HS-5 (cell line): ENCODE data around the gene BCL2L12.
A peak's percentile ranks its signal among the peaks of the same experiment; 100 is the strongest.

ENCODE experiments used
- DNase-seq: peaks from one replicate; pipeline ENCODE4 v3.0.0-alpha.2; 2012; ENCODE audit warnings: low read depth

The BCL2L12 gene

DNA sequence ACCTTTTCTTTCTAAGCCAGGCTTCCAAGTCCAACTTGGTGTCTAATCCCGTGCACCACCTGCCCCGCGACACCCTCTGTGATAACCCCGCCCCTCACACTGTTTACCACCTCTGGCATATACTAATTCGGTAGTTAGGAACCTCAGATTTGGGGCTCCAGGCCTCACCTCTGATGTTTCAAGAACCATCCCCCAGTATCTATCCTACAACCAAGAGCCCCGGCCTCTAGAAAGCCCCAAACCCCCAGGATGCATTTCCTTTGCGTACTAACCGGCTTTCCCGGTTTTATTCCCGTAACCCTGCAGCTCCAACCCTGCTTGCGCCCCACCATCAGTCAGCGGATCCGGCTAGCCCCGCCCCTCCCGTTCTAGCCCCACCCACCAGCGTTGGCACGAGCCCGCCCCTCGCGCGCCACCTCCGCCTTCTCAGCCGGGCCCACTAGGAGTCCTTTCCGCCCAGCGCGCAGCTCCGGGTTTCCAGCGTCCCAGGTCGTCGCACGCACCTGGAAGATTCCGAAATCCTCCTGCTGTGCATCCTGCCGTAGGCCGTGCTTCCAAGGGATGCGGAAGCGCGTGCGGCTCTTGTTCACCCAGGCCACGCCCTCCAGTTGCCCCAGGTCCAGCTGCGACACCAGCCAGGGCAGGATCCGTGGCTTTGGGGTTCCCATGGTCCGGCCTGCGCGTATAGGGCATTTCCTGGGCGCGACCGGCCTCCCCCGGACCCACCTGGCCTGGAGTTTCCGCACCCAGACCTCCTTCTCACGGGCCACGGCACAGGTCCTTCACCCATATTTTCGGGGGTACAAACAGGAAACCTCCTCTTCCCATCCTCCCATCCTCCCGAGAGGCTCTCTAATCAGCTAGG lies 1.3 kb upstream of the BCL2L12 start:
- no peak for DNase-seq

DNA sequence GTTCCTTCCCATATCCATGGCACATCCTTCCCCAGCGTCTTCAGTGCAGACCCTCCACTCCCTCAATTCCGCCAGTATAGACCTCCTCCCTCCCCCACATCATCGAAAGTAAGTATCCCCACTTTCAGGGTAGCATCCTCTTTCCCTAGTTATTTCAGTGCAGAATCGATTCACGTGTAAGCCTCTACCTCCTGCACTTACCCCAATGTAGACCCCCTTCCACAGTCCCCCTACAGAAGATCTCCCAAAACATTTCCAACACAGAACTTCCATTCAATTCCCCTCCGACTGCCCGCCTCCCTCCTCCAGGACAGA lies 740 bp upstream of the BCL2L12 start:
- no peak for DNase-seq

DNA sequence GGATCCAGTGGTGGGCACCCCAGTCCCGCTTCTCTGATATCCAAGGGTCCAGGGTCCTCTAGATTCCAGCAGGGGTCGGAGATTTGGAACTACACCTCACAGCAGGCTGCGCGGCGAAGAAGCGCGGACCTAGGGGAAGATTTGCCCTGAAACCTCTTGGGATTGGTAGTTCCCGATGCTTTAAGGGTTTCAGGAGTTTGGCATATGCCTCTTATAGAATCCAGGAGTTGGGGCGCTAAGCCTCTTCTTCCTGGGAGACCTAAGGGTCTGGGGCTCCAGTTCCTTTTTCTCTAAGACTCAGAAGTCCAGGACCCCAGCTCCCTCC lies 349 bp downstream of the BCL2L12 start:
- DNase-seq: no peak

DNA sequence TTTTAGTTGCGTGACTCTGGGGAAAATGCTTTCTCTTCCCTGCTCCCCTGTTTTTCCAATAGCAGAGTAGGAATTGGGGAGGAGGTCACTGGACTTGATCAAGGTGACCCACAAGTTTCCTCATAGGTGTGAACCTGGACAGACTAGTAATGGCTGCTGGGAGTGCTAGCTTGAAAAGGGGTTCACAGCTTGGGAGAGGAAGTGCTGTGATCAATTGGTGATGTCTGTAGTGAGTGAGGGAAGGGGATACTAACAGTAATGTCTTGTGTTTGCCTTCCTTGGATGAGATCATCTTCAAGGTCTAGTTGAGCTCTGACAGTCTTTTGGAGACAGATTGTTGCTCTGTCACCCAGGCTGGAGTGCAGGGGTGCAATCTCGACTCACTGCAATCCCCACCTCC lies 1.7 kb downstream of the BCL2L12 start:
- no peak for DNase-seq

DNA sequence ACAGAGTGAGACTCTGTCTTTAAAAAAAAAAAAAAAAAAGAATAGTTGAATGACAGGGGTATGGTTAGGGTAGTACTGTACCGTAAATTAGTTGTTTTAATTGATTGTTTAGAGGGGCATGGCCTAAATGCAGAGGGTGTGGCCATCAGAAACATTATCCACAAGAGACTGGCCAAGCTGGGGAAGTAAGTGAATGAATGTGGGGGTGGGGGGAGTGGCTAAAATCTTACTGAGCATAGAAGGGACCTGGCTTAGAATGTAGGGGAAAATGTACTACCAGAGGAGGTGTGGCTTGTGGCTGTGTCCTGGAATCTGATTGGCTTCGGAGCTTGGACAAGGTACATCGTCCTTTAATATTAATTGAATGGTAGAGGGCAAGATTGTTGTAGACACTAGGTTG lies 3.8 kb downstream of the BCL2L12 start:
- DNase-seq: no peak

DNA sequence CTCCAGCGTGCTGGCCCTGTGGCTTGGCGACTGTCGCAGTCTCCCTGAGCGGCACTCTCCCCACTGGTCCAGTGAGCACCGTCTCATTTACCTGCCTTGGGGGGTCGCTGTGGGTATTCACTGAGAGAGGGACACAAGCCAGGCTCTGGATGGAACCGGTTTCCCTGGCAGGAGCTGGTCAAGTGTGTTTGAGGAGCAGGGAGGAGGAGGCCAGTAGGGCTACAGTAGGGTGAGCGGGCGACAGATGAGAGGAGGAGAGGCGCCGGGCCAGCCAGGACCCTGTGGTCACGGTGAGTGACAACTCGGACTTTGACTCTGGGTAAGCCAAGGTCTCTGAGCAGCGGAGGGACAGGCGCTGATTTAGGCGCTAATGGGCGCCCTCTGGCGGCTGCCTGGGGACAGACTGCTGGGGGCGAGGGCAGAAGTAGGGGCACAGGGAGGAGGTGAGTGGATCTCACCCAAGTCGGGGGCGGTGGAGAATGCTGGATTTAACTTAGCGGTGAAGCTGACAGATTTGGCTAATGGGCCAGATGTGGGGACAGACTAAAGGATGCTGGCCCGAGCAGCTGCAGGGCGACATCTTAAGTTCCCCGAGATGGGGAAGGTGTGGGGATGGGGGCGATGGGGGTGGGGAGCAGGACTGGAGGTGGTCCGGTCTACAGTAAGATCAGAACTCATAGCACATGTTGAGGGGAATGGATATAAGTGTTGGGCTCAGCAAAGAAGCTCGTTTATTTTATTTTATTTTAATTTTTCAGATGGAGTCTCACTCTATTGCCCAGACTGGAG lies 6.6 kb downstream of the BCL2L12 start:
- DNase-seq: no peak

DNA sequence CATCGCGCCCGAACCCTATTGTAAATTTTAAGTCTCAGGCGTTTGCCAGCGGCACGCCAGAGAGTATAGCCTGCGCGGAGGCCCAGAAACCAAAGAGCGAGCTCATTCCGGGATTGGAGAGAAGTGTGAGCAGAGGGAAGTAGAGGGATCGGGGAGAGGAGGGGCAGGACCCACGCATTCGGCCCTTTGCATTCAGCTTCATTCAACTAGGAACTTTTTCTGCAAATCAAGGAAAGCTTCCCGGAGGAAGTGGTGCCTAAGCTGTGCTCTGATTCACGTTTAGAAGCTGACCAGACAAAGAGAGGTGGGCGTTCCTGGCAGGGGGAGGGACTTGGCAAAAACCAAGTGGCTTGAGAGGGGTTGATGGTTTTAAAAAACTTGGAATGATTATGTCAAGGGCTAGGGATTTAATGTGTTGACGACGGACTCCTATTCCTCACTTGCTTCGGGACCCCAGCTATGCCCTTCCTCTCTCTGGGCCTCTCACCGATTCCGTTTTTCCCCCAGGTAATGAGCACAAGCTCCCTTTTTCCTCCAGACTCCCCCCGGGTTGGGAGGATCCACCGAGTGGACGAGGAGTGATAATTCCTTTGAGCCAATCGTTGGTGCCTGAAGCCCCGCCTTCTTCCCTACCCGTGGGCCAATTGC lies 10.5 kb downstream of the BCL2L12 start:
- DNase-seq: no peak

DNA sequence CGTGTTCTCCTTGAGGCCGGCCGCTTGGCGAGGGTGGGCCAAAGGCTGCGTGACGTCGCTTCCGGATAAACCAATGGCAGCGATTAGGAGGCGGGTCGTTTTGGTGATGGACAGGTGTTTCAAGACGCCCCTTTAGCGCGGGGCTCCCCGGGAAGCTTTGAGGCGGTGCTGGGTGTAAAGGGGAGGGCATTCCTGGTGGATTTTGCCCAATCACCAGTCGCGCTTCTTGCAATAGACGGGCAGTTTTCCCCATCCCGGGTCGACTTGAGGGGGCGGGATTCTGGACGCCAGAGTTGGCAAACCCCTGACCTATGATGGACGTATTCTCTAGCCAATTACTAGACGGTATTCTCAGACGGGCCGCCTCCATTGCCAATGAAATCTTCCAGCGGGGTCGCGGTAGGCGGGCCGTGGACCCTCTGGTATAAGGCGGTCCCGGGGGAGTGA lies 11.1 kb downstream of the BCL2L12 start:
- peak; percentile 100 for DNase-seq

DNA sequence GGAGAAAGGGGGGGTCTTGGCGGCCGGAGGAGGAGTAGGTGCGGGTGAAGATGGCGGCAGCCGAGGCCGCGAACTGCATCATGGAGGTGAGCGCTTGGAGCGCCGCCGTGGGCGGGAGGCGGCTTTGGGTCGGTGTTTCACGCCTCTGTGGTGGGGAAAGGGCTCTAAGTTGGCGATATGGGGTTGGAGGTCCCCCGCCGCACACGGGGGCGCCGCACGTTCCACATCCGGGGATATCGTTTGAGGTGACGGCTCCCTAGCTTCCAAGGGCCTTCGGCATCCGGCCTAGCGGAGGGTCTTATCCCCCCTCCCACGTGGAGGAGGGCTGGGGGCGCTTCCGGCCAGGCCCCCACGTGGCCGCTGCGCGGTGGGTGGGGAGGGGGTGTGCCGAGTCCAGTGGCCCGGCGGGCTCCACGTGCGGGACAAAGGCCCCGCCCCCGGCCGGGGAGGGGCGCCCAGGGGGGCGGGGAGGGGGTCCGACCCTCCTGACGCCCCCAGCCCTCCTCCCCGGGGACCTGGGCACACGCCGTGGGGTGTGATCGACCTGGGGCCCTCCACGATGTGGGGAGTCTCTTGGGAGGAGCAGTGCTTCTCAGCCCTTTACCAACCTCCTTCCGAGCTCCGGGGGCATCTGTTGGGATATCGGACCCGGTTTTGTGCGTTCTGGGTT lies 11.6 kb downstream of the BCL2L12 start, which contains the start of gene PRMT1:
Gene PRMT1, plus strand, starts transcription at position 41 of the 670 bp plus-strand sequence. Its CDS starts 10 bp downstream, at position 51.
- no peak for DNase-seq

DNA sequence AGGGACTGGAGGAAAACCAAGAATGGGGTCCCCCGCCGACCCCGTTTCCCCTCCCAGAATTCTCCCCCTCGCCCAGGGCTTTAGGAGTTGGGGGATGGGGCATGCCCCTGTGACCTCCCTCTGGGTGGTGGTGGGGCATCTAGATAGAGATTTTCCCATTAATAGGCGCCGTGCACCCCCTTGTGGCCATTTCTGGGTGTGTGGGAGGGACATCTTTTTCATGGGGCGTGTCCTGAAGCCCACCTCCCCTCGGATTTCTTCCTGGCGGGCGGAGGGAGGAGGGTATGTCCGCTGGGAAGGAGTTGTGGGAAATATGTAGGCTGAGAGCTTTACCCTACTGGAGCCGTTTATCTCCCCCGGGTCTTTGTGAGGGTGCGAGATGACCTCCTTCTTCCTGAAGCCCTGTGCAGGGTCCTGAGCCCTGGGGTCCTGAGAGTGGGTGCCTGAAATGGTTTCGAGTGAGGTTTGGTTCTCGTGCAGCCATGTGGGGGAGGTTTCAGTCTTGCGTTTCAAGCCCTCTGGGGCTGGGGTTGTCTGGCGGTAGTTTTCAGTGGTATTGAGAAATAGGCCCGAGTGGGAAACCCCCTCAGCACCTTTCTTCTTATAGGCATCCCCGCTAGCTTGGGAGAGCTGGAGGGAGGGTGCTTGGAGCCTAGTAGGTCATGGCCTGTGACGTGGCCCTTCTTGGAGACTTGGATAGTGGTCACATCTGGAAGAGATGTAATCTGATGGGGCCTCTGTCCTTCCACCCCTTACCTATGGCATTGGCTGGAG lies 12.4 kb downstream of the BCL2L12 start:
- DNase-seq: no peak

DNA sequence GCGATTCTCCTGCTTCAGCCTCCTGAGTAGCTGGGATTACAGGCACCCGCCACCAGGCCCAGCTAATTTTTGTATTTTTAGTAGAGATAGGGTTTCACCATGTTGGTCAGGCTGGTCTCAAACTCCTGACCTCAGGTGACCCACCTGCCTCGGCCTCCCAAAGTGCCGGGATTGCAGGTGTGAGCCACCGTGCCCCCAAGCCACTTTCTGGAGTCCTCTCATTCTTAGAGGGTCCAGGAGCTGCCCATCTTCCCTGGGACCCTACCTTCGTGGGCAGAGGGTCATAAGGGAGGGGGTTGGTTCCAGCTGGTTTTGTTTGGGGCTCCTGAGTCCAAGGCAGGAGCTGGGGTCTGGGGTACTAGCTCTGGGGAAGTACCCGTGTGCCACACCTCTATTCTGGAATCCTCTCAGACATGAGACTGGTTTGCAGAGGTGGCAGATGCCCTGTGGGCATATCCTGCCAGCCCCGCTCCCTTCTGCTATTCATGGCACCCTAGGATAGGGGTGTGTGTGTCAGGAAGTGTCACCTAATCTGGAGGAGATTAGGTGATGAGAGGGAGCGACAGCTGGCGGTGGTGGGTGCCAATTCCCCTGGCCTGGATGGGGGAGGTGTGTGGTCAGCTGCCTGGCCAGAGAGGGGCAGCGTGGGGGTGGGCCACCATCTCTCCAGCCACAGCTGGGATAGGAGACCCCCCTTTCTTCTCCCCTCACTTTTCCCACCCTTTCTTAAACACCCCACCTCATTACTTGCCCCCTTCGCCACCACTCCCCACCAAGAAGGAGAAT lies 13.4 kb downstream of the BCL2L12 start:
- no peak for DNase-seq

DNA sequence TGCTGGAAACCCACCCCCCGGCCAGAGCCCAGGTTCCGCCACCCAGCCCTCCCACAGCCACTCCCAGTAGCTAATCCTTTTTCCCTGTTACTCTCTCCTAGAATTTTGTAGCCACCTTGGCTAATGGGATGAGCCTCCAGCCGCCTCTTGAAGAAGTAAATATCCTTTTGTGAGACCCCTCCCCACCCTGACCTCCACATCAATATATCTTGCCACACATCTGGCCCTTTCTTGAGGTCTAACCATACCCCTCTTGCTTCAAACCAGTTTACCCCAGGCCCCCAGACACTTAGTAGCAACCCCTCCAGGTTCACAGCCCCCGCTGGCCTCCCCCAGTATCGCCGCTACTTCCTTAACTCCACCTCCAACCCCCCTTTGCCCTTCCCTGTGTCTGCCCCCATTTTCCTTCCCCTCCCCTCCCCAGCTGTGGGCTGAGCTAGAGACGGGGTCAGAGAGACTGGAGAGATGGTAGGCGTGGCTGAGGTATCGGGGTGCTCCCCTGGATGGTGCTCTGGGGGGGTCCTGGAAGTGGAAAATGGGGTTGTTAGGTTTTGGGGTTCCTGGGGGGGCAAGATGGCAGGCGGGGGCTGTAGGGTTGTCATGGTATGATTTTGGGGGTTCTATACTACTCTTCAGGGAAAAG lies 14.2 kb downstream of the BCL2L12 start:
- no peak for DNase-seq

DNA sequence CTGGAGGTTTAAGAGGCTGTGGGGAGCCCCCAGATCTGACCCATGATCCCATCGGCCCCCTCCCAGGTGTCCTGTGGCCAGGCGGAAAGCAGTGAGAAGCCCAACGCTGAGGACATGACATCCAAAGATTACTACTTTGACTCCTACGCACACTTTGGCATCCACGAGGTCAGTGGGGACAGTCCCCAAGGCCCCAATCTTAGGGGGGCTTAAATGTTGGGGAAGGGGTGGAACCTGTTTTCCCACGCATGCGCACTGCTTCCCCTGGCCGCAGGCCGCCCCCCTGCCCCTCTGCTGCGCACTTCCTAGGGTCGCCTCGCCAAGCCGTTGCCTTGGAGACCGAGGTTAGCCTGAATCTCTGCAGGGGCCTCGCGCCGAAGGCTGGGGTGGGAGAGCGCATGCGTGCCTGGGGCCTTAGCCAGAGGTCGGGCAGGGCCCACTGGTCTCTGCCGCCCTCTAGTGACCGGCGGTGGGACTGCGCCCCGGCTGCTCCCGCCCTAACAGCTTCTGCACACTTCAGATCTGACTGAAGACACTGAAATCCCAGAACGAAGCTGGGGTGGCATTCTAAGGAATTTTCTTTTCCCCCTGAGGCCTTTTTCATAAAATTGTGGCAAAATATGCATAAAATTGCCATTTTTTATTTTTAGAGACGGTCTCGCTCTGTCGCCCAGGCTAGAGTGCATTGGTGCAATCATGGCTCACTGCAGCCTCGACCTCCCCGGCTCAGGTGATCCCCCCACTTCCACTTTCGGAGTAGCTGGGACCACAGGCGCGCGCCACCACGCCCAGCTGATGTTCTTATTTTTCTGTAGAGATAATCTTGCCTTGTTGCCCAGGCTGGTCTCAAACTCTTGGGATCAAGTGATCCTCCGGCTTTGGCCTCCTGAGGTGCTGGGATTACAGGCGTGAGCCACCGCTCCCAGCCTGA lies 15.0 kb downstream of the BCL2L12 start:
- no peak for DNase-seq

DNA sequence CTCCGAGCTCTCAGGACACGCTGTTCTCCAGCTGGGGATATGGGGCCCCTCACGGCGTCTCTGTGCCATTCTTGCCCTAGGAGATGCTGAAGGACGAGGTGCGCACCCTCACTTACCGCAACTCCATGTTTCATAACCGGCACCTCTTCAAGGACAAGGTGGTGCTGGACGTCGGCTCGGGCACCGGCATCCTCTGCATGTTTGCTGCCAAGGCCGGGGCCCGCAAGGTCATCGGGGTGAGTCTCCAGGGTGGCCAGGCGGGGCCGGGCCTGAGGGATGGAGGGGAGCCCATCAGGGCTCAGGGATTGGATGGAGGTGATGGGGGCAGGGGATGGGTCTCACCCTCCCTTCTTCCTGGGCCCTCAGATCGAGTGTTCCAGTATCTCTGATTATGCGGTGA lies 16.1 kb downstream of the BCL2L12 start:
- DNase-seq: no peak

DNA sequence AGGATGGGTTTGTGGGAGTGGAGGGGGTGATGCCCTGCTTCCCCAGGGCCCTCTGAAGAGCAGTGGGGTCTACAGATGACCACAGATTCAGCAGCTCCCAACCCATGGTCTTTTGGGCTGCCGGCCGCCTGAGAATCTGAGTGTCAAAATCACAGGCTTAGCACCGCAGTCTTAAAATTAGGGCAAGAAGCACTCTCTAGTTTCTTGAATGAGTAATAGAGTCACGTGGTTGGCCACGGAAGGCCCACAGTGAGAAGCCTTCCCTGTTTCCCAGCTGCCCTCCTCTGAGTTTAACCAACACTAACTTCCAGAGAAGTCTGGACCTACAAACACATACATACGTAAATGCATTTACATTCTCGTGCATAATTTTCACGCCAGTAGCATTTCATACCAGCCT lies 16.5 kb downstream of the BCL2L12 start:
- no peak for DNase-seq

DNA sequence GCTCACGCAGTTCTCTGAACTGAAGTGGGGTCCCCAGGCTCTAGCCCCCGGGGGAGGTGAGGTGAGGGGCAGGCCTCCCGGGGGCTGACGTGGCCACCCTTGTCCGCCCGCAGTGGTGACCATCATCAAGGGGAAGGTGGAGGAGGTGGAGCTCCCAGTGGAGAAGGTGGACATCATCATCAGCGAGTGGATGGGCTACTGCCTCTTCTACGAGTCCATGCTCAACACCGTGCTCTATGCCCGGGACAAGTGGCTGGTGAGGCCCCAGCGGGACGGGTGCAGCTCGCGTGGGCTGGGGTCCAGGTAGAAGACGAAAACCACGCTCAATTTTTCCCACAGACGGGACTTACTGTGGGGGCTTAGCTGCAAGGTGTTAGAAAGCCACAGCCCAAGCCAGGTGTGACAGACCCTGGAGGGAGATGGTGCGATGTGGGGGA lies 18.1 kb downstream of the BCL2L12 start:
- DNase-seq: no peak

DNA sequence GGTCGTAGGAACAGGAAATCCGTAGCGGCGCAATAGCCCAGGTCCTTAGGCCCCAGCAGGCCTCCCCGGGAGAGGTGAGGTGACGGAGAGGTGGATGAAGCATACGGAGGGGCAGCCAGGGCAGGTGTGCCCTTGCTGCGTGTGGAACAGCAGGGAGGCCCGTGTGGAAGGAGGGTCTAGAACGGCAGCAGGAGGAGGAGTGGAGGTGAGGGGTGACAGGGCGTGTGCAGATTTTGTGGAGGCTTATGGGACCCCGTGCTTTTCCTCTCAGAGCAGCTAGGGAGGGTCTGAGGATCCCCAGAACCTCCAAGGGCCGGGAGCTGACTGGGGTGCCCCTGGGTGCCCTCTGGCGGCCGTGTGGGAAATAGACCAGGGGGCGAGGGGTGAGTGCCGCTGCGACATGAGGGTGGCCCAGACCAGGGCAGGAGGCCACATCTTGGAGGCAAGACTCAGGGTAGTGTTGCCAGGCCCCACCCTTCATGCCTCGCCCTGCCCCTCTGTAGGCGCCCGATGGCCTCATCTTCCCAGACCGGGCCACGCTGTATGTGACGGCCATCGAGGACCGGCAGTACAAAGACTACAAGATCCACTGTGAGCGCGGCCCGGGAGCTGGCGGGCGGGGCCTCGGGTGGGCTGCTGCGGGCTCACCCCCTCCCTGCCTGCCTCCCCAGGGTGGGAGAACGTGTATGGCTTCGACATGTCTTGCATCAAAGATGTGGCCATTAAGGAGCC lies 18.7 kb downstream of the BCL2L12 start:
- no peak for DNase-seq

DNA sequence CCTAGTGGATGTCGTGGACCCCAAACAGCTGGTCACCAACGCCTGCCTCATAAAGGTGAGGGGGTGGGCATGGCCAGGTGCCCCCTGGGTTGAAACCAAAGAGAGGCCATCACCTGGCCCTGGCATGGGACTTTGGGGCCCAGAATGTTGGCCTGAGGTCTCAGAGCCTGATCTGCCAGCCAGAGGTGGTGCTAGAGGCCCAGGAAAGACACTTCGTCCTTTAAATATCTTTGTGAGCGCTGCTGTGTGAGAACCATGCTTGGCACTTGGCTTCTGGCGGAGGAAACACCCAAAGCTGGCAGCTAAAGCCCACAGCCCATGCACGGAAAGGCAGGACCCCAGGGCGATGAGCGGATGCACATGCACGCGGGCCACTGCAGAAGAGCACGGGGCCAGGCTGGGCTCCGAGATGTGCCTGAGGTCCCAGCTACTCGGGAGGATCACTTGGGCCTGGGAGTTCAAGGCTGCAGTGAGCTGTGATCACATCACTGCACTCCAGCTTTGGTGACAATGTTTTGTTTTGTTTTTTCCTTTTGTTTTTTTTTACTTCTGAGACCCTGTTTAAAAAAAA lies 19.3 kb downstream of the BCL2L12 start:
- no peak for DNase-seq
